NCI-H1105 treated with DMSO at 0.1 percent for 48 hours (cell line): ENCODE measurements around the gene JARID2.
"Not testable (repeated sequence)": the region's sequence is repeated elsewhere in the genome, so short reads cannot be mapped to it uniquely, and the experiment has no call there.

Source experiments
- DNase-seq: peaks from one replicate; lab custom pipeline; 2025; lab: John Stamatoyannopoulos, UW

JARID2 gene

GRCh38 chr6:15290067-15290680, 44.3 kb downstream of the JARID2 start:
- no peak for DNase-seq

- DNase-seq = no peak
Measured at GRCh38 chr6:15290962-15291704, 45.3 kb downstream of the JARID2 start.

GRCh38 chr6:15292721-15293302, 46.9 kb downstream of the JARID2 start:
- DNase-seq = no peak

- DNase-seq = no peak
Measured at GRCh38 chr6:15293674-15294073, 47.8 kb downstream of the JARID2 start.

GRCh38 chr6:15294504-15294903, 48.6 kb downstream of the JARID2 start:
- DNase-seq = no peak

GRCh38 chr6:15296249-15296648, 50.4 kb downstream of the JARID2 start:
- DNase-seq = no peak

- DNase-seq = no peak
Measured at GRCh38 chr6:15296735-15297134, 50.9 kb downstream of the JARID2 start.

GRCh38 chr6:15297167-15297566, 51.3 kb downstream of the JARID2 start:
- DNase-seq = not testable (repeated sequence)

- no peak for DNase-seq
Measured at GRCh38 chr6:15297895-15298590, 52.2 kb downstream of the JARID2 start.

GRCh38 chr6:15299430-15300131, 53.7 kb downstream of the JARID2 start:
- no peak for DNase-seq

GRCh38 chr6:15301179-15302006, 55.5 kb downstream of the JARID2 start:
- no peak for DNase-seq

- DNase-seq = no peak
Measured at GRCh38 chr6:15303162-15303919, 57.5 kb downstream of the JARID2 start.

GRCh38 chr6:15303920-15304291, 58.0 kb downstream of the JARID2 start:
- DNase-seq = no peak

- no peak for DNase-seq
Measured at GRCh38 chr6:15304337-15305042, 58.6 kb downstream of the JARID2 start.

GRCh38 chr6:15305496-15305895, 59.6 kb downstream of the JARID2 start:
- no peak for DNase-seq

- no peak for DNase-seq
Measured at GRCh38 chr6:15305909-15306308, 60.0 kb downstream of the JARID2 start.

GRCh38 chr6:15308435-15309213, 62.8 kb downstream of the JARID2 start:
- no peak for DNase-seq

GRCh38 chr6:15309611-15310283, 63.9 kb downstream of the JARID2 start:
- no peak for DNase-seq

- DNase-seq = no peak
Measured at GRCh38 chr6:15310680-15311079, 64.8 kb downstream of the JARID2 start.
